PC-9 (cell line): ENCODE data around the gene NFKB2. TPM values are rescaled to one million over a fixed set of nuclear protein-coding genes. Genes with fewer than 3 reads are reported as not detected.

Source experiments
- BruUV-seq: library from RNA; stranded (reverse); fragments of 400-500 nt; replicated peaks from 2 replicates; lab custom pipeline; 2021; lab: Mats Ljungman, UMichigan
- CTCF ChIA-PET: fragments of 300-600 bp; sonication (Branson Sonifier 250); formaldehyde crosslinking; loops from one replicate; lab custom pipeline; 2022; ENCODE audit warnings: antibody characterized with exemption; lab: Charles Lee
- POLR2A ChIA-PET: fragments of 300-600 bp; sonication (Branson Sonifier 250); formaldehyde crosslinking; loops from one replicate; lab custom pipeline; 2022; ENCODE audit warnings: antibody characterized with exemption; ENCODE audit not compliant: unreplicated experiment; lab: Charles Lee
- DNase-seq, 2 experiments: peaks; one replicate each; pipeline versions ENCODE4 v3.0.0 to v3.0.0-alpha.2; 2015 to 2022; ENCODE audit warnings: mixed read lengths in 1 of 2
- H2AFZ ChIP-seq: fragments of 200-600 bp; sonication (generic); 2 replicates; pipeline ENCODE4 v1.8.1; 2017; ENCODE audit warnings: antibody characterized with exemption
- H3F3A ChIP-seq: fragments of 200-600 bp; sonication (generic); 2 replicates; pipeline ENCODE4 v1.8.1; 2017; ENCODE audit warnings: antibody characterized with exemption, mild to moderate bottlenecking, low read depth; ENCODE audit not compliant: insufficient read depth
- H3K27ac ChIP-seq: fragments of 200-600 bp; sonication (generic); 2 replicates; pipeline ENCODE4 v1.6.1; 2016; ENCODE audit warnings: mixed run types
- H3K27me3 ChIP-seq: fragments of 200-600 bp; sonication (generic); 2 replicates; pipeline ENCODE4 v1.6.1; 2016; ENCODE audit warnings: low read depth, mixed run types; ENCODE audit not compliant: insufficient read depth
- H3K36me3 ChIP-seq: fragments of 200-600 bp; sonication (generic); 2 replicates; pipeline ENCODE4 v1.6.1; 2016; ENCODE audit warnings: low read depth, mixed run types
- H3K4me1 ChIP-seq: fragments of 200-600 bp; sonication (generic); replicated peaks from 2 replicates; pipeline ENCODE4 v1.6.1; 2016; ENCODE audit warnings: mixed run types; ENCODE audit not compliant: insufficient read depth
- H3K4me2 ChIP-seq: fragments of 200-600 bp; sonication (generic); 2 replicates; pipeline ENCODE4 v1.6.1; 2017; ENCODE audit warnings: mixed run types
- H3K4me3 ChIP-seq: fragments of 200-600 bp; sonication (generic); 2 replicates; pipeline ENCODE4 v1.6.1; 2016; ENCODE audit warnings: mixed run types
- H3K79me2 ChIP-seq: fragments of 200-600 bp; sonication (generic); 2 replicates; pipeline ENCODE4 v1.6.1; 2017; ENCODE audit warnings: low read depth, mixed run types
- H3K9me2 ChIP-seq: fragments of 200-600 bp; sonication (generic); 2 replicates; pipeline ENCODE4 v1.8.1; 2017; ENCODE audit warnings: mild to moderate bottlenecking; ENCODE audit not compliant: insufficient read depth
- H3K9me3 ChIP-seq: fragments of 200-600 bp; sonication (generic); 2 replicates; pipeline ENCODE4 v1.8.1; 2016; ENCODE audit warnings: low read depth; ENCODE audit not compliant: insufficient read depth
- H4K20me1 ChIP-seq: fragments of 200-600 bp; sonication (generic); 2 replicates; pipeline ENCODE4 v1.8.1; 2017; ENCODE audit not compliant: insufficient read depth
- CTCF ChIP-seq: fragments of 200-600 bp; sonication (generic); conservative IDR thresholded peaks from 2 replicates; pipeline ENCODE4 v1.6.1; 2017; ENCODE audit warnings: mixed run types, antibody characterized with exemption, mild to moderate bottlenecking, moderate library complexity
- EZH2 ChIP-seq: fragments of 200-600 bp; sonication (generic); IDR thresholded peaks from 2 replicates; pipeline ENCODE4 v1.8.0; 2017; ENCODE audit warnings: antibody characterized with exemption, low read depth
- intact Hi-C: fragments of 100-400 bp; cut with micrococcal nuclease; formaldehyde crosslinking; loops from one replicate; pipeline ENCODE4 v1.10.0; 2022; ENCODE audit not compliant: unreplicated experiment
- total RNA-seq: library from RNA; stranded (reverse); gene quantifications from 2 replicates; pipeline ENCODE4 v1.2.3, GENCODE V29; 2021

The NFKB2 gene
- total RNA-seq, 1 experiment from 2014 or later = 26.3 TPM

- Histone ChIP-seq H2AFZ (no peak overlapping the region), H3K4me3 (no peak overlapping the region), H4K20me1 (no peaks in the 10 kb centered on the region), H3K4me2 (peak overlapping the region; percentile 53), H3K4me1 (peaks cover 17% of the 10 kb centered on the region), H3K9me3 (no peaks in the 10 kb centered on the region), H3F3A (peaks cover 4% of the 10 kb centered on the region; the same call in 1 of the 2 replicates), H3K36me3 (no peaks in the 10 kb centered on the region), H3K27ac (no peak overlapping the region), H3K79me2 (peaks cover 2% of the 10 kb centered on the region; the same call in 1 of the 2 replicates), H3K27me3 (no peaks in the 10 kb centered on the region), H3K9me2 (no peaks in the 10 kb centered on the region)
- no TSS peak for BruUV-seq
- intact Hi-C loops = no loop called here
- ChIA-PET CTCF (interaction anchor here (0.5 to 1.0 kb wide), 3 partner anchors 10 to 232 kb away, joined by 3 to 4 read pairs (median 3); no protein-coding TSS in a partner anchor), POLR2A (interaction anchor here (0.5 kb wide), 1 partner anchor 791 kb away, joined by 4 read pairs; no protein-coding TSS in a partner anchor)
- DNase-seq = no peak
- TF ChIP-seq CTCF (no peak), EZH2 (no peak)
These were observed 5.8 kb downstream of the NFKB2 start for GRCh38 chr10:102401342-102401654.

- no peaks in the 10 kb centered on the region for H3K79me2 ChIP-seq
- H3K27ac ChIP-seq = no peak overlapping the region
- peak; percentile 80 to 88 for DNase-seq
- no TSS peak for BruUV-seq
- ChIA-PET POLR2A (interaction anchor here (0.5 kb wide), 1 partner anchor 791 kb away, joined by 4 read pairs; no protein-coding TSS in a partner anchor), CTCF (interaction anchor here (0.5 to 0.6 kb wide), 3 partner anchors 9 to 60 kb away, joined by 3 to 4 read pairs (median 3); no protein-coding TSS in a partner anchor)
- no peaks in the 10 kb centered on the region for H3K36me3 ChIP-seq
- H3F3A ChIP-seq = peaks cover 4% of the 10 kb centered on the region; the same call in 1 of the 2 replicates
- no peaks in the 10 kb centered on the region for H3K9me3 ChIP-seq
- no peaks in the 10 kb centered on the region for H3K9me2 ChIP-seq
- H3K4me3 ChIP-seq = no peak overlapping the region
- no peak overlapping the region for H2AFZ ChIP-seq
- TF ChIP-seq CTCF = no peak
- no peak for TF ChIP-seq EZH2
- no peaks in the 10 kb centered on the region for H3K27me3 ChIP-seq
- peak overlapping the region; percentile 53 for H3K4me2 ChIP-seq
- H4K20me1 ChIP-seq = no peaks in the 10 kb centered on the region
- peaks cover 13% of the 10 kb centered on the region for H3K4me1 ChIP-seq
- intact Hi-C loops = loop anchor here (2.0 kb wide), 2 partner anchors 19 to 233 kb away; partner anchors contain the start of gene FBXL15
These were observed 6.4 kb downstream of the NFKB2 start for GRCh38 chr10:102401735-102402511.

- Histone ChIP-seq H4K20me1 (no peaks in the 10 kb centered on the region), H3K79me2 (no peaks in the 10 kb centered on the region), H3K4me1 (peaks cover 13% of the 10 kb centered on the region), H3K9me2 (no peaks in the 10 kb centered on the region), H3K4me2 (no peak overlapping the region), H3F3A (peaks cover 4% of the 10 kb centered on the region; the same call in 1 of the 2 replicates), H3K9me3 (no peaks in the 10 kb centered on the region), H3K4me3 (no peak overlapping the region), H2AFZ (no peak overlapping the region), H3K27ac (no peak overlapping the region), H3K36me3 (no peaks in the 10 kb centered on the region), H3K27me3 (no peaks in the 10 kb centered on the region)
- TF ChIP-seq CTCF (no peak), EZH2 (no peak)
- intact Hi-C loops = loop anchor here (2.0 kb wide), 2 partner anchors 18 to 234 kb away; partner anchors contain the start of gene FBXL15
- CTCF ChIA-PET = interaction anchor here (0.5 kb wide), 1 partner anchor 52 kb away, joined by 3 read pairs; no protein-coding TSS in a partner anchor
- POLR2A ChIA-PET = no interaction called here
- no TSS peak for BruUV-seq
- DNase-seq = no peak
These were observed 7.0 kb downstream of the NFKB2 start for GRCh38 chr10:102402512-102402896.
